ENCODE data around the gene PUS7L. TPM values are rescaled to one million over a fixed set of nuclear protein-coding genes. Genes with fewer than 3 reads are reported as not detected.

PUS7L gene
- total and polyA plus RNA-seq, 2 of the 13 experiments (the other 11 are each of a cell fraction or from before 2014, with no cell fraction given), result 6.5 to 37.6 TPM

DNA sequence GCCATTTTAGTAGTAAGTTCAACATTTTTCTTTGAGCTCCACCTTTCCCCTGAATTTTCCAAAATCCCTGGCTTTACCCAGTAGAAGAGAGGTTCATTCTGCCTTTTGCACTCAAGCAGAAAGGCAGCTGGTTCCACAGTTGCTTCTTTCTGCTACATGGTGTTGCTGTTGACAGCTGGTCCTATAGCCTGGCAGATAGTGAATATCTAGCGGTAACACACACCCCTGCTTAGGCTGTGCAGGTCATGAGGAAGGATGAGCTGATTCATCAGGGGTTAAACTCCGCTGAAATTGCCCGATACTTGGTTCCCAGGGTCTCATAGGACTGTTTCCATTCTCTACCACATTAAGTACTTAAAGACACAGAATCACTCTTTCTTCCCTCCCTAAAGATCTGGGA lies 62.4 kb downstream of the PUS7L start (continued):
- no peak for TF ChIP-seq BRD4 (CRISPR knock-in tag; IDR thresholded peaks at IDR 0.05)
- no peak for TF ChIP-seq MAFF (IDR thresholded peaks at IDR 0.05; ENCODE audit: low read depth, low read length)

DNA sequence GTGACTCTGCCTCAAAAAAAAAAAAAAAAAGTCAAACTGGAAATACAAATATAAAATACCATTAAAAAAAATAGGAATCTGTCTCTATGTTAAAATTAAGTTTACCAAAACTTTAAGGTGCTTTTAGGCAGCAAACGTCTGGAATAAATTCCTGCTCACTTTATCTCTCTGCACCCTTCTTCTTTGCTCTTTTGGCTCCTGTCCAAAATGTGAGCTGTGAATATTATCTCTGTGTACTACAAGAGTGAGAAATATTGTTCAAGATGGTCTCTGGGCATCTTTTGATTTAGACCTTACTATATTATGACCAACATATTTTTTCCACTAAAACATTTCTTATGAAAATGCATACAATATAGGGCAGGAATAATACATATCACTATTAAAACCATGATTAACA lies 63.7 kb downstream of the PUS7L start:
- in situ Hi-C loops (cut with HindIII; ENCODE audit: extremely low pct_ligation_motif_present, low pct_unique_long_range_greater_than_20kb), result no loop called here
- no peak for ATAC-seq
- Histone ChIP-seq H3K79me2 (ENCODE audit: insufficient read depth, low read length) (no peaks in the 10 kb centered on the region), H4K20me1 (ENCODE audit: insufficient read depth, low read length) (no peaks in the 10 kb centered on the region), H3K27me3 (ENCODE audit: control insufficient read depth in 1 of 2, insufficient read depth in 2 of 2, low read length in 2 of 2) (no peaks in the 10 kb centered on the region), H3K36me3 (replicated peaks in 1 of 2; ENCODE audit: control insufficient read depth in 1 of 2, insufficient read depth in 2 of 2, low read length in 2 of 2) (no peaks in the 10 kb centered on the region), H3K27ac (ENCODE audit: extremely low read length, insufficient read depth, low read length) (no peak overlapping the region), H2AFZ (ENCODE audit: low read length) (no peak overlapping the region), H3K4me3 (replicated peaks in 1 of 3; ENCODE audit: insufficient read depth in 1 of 3, low read depth in 2 of 3, low read length in 3 of 3) (no peak overlapping the region), H3K9ac (ENCODE audit: insufficient read depth, low read depth, low read length) (no peak overlapping the region), H3K9me3 (ENCODE audit: low read length) (no peaks in the 10 kb centered on the region), H3K4me2 (ENCODE audit: low read depth, low read length) (no peak overlapping the region), H3K4me1 (ENCODE audit: insufficient read depth, low read length) (no peaks in the 10 kb centered on the region)
- no peak for DNase-seq (ENCODE audit: low spot score)
- WGBS (ENCODE audit: low lambda C conversion rate), result 9% methylated on average over 1 of the region's 1 CpG
- no peak for FAIRE-seq
- intact Hi-C loops (cut with micrococcal nuclease; ENCODE audit: unreplicated experiment), result no loop called here
- BruUV-seq (replicated peaks), result no TSS peak
- ChIA-PET CTCF (ENCODE audit: low intra/inter-chr PET ratio, low total read pairs) (no interaction called here), POLR2A (no interaction called here)
- no peak for TF ChIP-seq ZNF879 (CRISPR knock-in tag; IDR thresholded peaks at IDR 0.05)
- TF ChIP-seq HOXA5 (CRISPR knock-in tag; IDR thresholded peaks at IDR 0.05), result no peak
- TF ChIP-seq, protein P1, sequence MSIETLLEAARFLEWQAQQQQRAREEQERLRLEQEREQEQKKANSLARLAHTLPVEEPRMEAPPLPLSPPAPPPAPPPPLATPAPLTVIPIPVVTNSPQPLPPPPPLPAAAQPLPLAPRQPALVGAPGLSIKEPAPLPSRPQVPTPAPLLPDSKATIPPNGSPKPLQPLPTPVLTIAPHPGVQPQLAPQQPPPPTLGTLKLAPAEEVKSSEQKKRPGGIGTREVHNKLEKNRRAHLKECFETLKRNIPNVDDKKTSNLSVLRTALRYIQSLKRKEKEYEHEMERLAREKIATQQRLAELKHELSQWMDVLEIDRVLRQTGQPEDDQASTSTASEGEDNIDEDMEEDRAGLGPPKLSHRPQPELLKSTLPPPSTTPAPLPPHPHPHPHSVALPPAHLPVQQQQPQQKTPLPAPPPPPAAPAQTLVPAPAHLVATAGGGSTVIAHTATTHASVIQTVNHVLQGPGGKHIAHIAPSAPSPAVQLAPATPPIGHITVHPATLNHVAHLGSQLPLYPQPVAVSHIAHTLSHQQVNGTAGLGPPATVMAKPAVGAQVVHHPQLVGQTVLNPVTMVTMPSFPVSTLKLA (IDR thresholded peaks at IDR 0.05), result no peak
- TF ChIP-seq SMAD1 (CRISPR knock-in tag; IDR thresholded peaks at IDR 0.05; ENCODE audit: borderline replicate concordance, low read depth), result no peak
- TF ChIP-seq ZNF891 (CRISPR knock-in tag; IDR thresholded peaks at IDR 0.05), result no peak
- TF ChIP-seq, protein P2, sequence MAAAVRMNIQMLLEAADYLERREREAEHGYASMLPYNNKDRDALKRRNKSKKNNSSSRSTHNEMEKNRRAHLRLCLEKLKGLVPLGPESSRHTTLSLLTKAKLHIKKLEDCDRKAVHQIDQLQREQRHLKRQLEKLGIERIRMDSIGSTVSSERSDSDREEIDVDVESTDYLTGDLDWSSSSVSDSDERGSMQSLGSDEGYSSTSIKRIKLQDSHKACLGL (CRISPR knock-in tag; IDR thresholded peaks at IDR 0.05), result no peak
- TF ChIP-seq ATM (IDR thresholded peaks at IDR 0.05; ENCODE audit: borderline replicate concordance), result no peak
- TF ChIP-seq, protein P3, sequence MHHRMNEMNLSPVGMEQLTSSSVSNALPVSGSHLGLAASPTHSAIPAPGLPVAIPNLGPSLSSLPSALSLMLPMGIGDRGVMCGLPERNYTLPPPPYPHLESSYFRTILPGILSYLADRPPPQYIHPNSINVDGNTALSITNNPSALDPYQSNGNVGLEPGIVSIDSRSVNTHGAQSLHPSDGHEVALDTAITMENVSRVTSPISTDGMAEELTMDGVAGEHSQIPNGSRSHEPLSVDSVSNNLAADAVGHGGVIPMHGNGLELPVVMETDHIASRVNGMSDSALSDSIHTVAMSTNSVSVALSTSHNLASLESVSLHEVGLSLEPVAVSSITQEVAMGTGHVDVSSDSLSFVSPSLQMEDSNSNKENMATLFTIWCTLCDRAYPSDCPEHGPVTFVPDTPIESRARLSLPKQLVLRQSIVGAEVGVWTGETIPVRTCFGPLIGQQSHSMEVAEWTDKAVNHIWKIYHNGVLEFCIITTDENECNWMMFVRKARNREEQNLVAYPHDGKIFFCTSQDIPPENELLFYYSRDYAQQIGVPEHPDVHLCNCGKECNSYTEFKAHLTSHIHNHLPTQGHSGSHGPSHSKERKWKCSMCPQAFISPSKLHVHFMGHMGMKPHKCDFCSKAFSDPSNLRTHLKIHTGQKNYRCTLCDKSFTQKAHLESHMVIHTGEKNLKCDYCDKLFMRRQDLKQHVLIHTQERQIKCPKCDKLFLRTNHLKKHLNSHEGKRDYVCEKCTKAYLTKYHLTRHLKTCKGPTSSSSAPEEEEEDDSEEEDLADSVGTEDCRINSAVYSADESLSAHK (CRISPR knock-in tag; IDR thresholded peaks at IDR 0.05; ENCODE audit: borderline replicate concordance), result no peak
- TF ChIP-seq, protein P4, sequence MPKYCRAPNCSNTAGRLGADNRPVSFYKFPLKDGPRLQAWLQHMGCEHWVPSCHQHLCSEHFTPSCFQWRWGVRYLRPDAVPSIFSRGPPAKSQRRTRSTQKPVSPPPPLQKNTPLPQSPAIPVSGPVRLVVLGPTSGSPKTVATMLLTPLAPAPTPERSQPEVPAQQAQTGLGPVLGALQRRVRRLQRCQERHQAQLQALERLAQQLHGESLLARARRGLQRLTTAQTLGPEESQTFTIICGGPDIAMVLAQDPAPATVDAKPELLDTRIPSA (CRISPR knock-in tag; IDR thresholded peaks at IDR 0.05; ENCODE audit: borderline replicate concordance), result no peak
- TF ChIP-seq ZNF441 (CRISPR knock-in tag; IDR thresholded peaks at IDR 0.05; ENCODE audit: borderline replicate concordance), result no peak
- TF ChIP-seq ZNF350 (CRISPR knock-in tag; IDR thresholded peaks at IDR 0.05; ENCODE audit: borderline replicate concordance, low read depth), result no peak
- TF ChIP-seq, protein P5, sequence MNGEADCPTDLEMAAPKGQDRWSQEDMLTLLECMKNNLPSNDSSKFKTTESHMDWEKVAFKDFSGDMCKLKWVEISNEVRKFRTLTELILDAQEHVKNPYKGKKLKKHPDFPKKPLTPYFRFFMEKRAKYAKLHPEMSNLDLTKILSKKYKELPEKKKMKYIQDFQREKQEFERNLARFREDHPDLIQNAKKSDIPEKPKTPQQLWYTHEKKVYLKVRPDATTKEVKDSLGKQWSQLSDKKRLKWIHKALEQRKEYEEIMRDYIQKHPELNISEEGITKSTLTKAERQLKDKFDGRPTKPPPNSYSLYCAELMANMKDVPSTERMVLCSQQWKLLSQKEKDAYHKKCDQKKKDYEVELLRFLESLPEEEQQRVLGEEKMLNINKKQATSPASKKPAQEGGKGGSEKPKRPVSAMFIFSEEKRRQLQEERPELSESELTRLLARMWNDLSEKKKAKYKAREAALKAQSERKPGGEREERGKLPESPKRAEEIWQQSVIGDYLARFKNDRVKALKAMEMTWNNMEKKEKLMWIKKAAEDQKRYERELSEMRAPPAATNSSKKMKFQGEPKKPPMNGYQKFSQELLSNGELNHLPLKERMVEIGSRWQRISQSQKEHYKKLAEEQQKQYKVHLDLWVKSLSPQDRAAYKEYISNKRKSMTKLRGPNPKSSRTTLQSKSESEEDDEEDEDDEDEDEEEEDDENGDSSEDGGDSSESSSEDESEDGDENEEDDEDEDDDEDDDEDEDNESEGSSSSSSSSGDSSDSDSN (CRISPR knock-in tag; IDR thresholded peaks at IDR 0.05), result no peak
- no peak for TF ChIP-seq NR2F1 (CRISPR knock-in tag; IDR thresholded peaks at IDR 0.05)
- TF ChIP-seq, protein P6, sequence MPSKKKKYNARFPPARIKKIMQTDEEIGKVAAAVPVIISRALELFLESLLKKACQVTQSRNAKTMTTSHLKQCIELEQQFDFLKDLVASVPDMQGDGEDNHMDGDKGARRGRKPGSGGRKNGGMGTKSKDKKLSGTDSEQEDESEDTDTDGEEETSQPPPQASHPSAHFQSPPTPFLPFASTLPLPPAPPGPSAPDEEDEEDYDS (CRISPR knock-in tag; IDR thresholded peaks at IDR 0.05), result no peak

Data from HepG2 (cell line).